Measurements from ENCODE around the gene NXPH3. TPM values are rescaled to one million over a fixed set of nuclear protein-coding genes. Genes with fewer than 3 reads are reported as not detected.

The NXPH3 gene
- total RNA-seq, 4 donors from 2014 or later = 5.8 to 24.3 (median 9.0) TPM

GRCh38 chr17:49598918-49599317, 23.2 kb downstream of the NXPH3 start:
- DNase-seq = no peak
- TF ChIP-seq POLR2A (IDR thresholded peaks at IDR 0.05) (no peak), CTCF (IDR thresholded peaks at IDR 0.05) (no peak)
- peaks cover 0 to 3% of the 10 kb centered on the region in 2 donors for H3K4me1 ChIP-seq
- intact Hi-C loops (cut with DNase I; ENCODE audit: low total_unique reads) = no loop called here
- H3K36me3 ChIP-seq = no peaks in the 10 kb centered on the region
- H3K9me3 ChIP-seq = no peaks in the 10 kb centered on the region
- H3K27ac ChIP-seq = no peak overlapping the region
- no peak overlapping the region for H3K4me3 ChIP-seq
- H3K27me3 ChIP-seq = no peaks in the 10 kb centered on the region

- no peaks in the 10 kb centered on the region for H3K27me3 ChIP-seq
- peaks cover 0 to 3% of the 10 kb centered on the region in 2 donors for H3K4me1 ChIP-seq
- H3K4me3 ChIP-seq = no peak overlapping the region
- no peak for TF ChIP-seq CTCF (IDR thresholded peaks at IDR 0.05)
- intact Hi-C loops (cut with DNase I; ENCODE audit: low total_unique reads) = no loop called here
- H3K27ac ChIP-seq = no peak overlapping the region
- DNase-seq = no peak
- no peaks in the 10 kb centered on the region for H3K9me3 ChIP-seq
- no peaks in the 10 kb centered on the region for H3K36me3 ChIP-seq
These were observed 25.3 kb downstream of the NXPH3 start for GRCh38 chr17:49600949-49601348.

- Histone ChIP-seq H3K36me3 (no peaks in the 10 kb centered on the region), H3K9me3 (no peaks in the 10 kb centered on the region), H3K27ac (peak overlapping the region in 1 of 2 donors; percentile 28), H3K4me1 (peaks cover 0 to 3% of the 10 kb centered on the region in 2 donors), H3K4me3 (no peak overlapping the region), H3K27me3 (no peaks in the 10 kb centered on the region)
- intact Hi-C loops (cut with DNase I; ENCODE audit: low total_unique reads) = no loop called here
- TF ChIP-seq POLR2A (IDR thresholded peaks at IDR 0.05) = no peak
- no peak for TF ChIP-seq CTCF (IDR thresholded peaks at IDR 0.05)
- DNase-seq = no peak
These were observed 27.1 kb downstream of the NXPH3 start for GRCh38 chr17:49602783-49603182.

GRCh38 chr17:49603238-49603637, 27.6 kb downstream of the NXPH3 start:
- Histone ChIP-seq H3K27ac (peak overlapping the region; percentile 28 to 35), H3K9me3 (no peaks in the 10 kb centered on the region), H3K4me1 (peaks cover 0 to 3% of the 10 kb centered on the region in 2 donors), H3K27me3 (no peaks in the 10 kb centered on the region), H3K4me3 (no peak overlapping the region), H3K36me3 (no peaks in the 10 kb centered on the region)
- DNase-seq = no peak
- TF ChIP-seq CTCF (IDR thresholded peaks at IDR 0.05) (no peak), POLR2A (IDR thresholded peaks at IDR 0.05) (no peak)
- intact Hi-C loops (cut with DNase I; ENCODE audit: low total_unique reads) = no loop called here

GRCh38 chr17:49603720-49604119, 28.0 kb downstream of the NXPH3 start:
- Histone ChIP-seq H3K9me3 (no peaks in the 10 kb centered on the region), H3K36me3 (no peaks in the 10 kb centered on the region), H3K27me3 (no peaks in the 10 kb centered on the region), H3K4me1 (peaks cover 0 to 3% of the 10 kb centered on the region in 2 donors), H3K27ac (peak overlapping the region; percentile 28 to 35), H3K4me3 (no peak overlapping the region)
- intact Hi-C loops (cut with DNase I; ENCODE audit: low total_unique reads) = no loop called here
- no peak for DNase-seq
- TF ChIP-seq POLR2A (IDR thresholded peaks at IDR 0.05) (no peak), CTCF (IDR thresholded peaks at IDR 0.05) (no peak)

Measured in uterus (tissue), 4 donors.